H9 (cell line): ENCODE results near the gene EPHA3. TPM values are rescaled to one million over a fixed set of nuclear protein-coding genes. Genes with fewer than 3 reads are reported as not detected.

Experiments
- DNase-seq: peaks from one replicate; pipeline ENCODE4 v3.0.0-alpha.2; 2017
- H2AFZ ChIP-seq: one replicate; pipeline ENCODE4 v1.6.1; 2013; ENCODE audit warnings: mild to moderate bottlenecking, low read length, control low read depth, moderate library complexity
- H2AK5ac ChIP-seq: 2 replicates; pipeline ENCODE4 v1.6.1; 2013; ENCODE audit warnings: low read length, control low read depth, mixed read lengths; ENCODE audit not compliant: insufficient read length
- H2BK120ac ChIP-seq: one replicate; pipeline ENCODE4 v1.6.1; 2013; ENCODE audit warnings: low read depth, mild to moderate bottlenecking, low read length, control low read depth, inconsistent platforms; ENCODE audit not compliant: poor library complexity, severe bottlenecking
- H2BK12ac ChIP-seq: 2 replicates; pipeline ENCODE4 v1.6.1; 2013; ENCODE audit warnings: low read length, control low read depth, mixed read lengths, low read depth; ENCODE audit not compliant: insufficient read length
- H2BK15ac ChIP-seq: 2 replicates; pipeline ENCODE4 v1.6.1; 2013; ENCODE audit warnings: low read depth, low read length, control low read depth
- H2BK20ac ChIP-seq: one replicate; pipeline ENCODE4 v1.6.1; 2013; ENCODE audit warnings: low read depth, mild to moderate bottlenecking, low read length, control low read depth, inconsistent platforms; ENCODE audit not compliant: poor library complexity, severe bottlenecking
- H2BK5ac ChIP-seq: 2 replicates; pipeline ENCODE4 v1.6.1; 2013; ENCODE audit warnings: low read length, control low read depth, mixed read lengths; ENCODE audit not compliant: insufficient read length
- H3K14ac ChIP-seq: 2 replicates; pipeline ENCODE4 v1.6.1; 2013; ENCODE audit warnings: low read length, control low read depth; ENCODE audit not compliant: insufficient read depth
- H3K18ac ChIP-seq: 2 replicates; pipeline ENCODE4 v1.6.1; 2013; ENCODE audit warnings: low read depth, mild to moderate bottlenecking, mixed read lengths, low read length, control low read depth; ENCODE audit not compliant: insufficient read length
- H3K23ac ChIP-seq: 2 replicates; pipeline ENCODE4 v1.6.1; 2013; ENCODE audit warnings: low read length, control low read depth, mixed read lengths, low read depth; ENCODE audit not compliant: insufficient read length
- H3K23me2 ChIP-seq: 2 replicates; pipeline ENCODE4 v1.6.1; 2013; ENCODE audit warnings: low read depth, mild to moderate bottlenecking, mixed read lengths, low read length, control low read depth; ENCODE audit not compliant: insufficient read length, poor library complexity, severe bottlenecking
- H3K27ac ChIP-seq: 2 replicates; pipeline ENCODE4 v1.5.1; 2013; ENCODE audit warnings: low read length, control low read depth, mixed read lengths, low read depth; ENCODE audit not compliant: insufficient read length
- H3K27me3 ChIP-seq: 2 replicates; pipeline ENCODE4 v1.6.1; 2013; ENCODE audit warnings: low read length, control low read depth, inconsistent platforms; ENCODE audit not compliant: insufficient read depth
- H3K4ac ChIP-seq: 2 replicates; pipeline ENCODE4 v1.6.1; 2013; ENCODE audit warnings: low read depth, mild to moderate bottlenecking, control low read depth, inconsistent platforms, low read length, moderate library complexity
- H3K4me1 ChIP-seq: 2 replicates; pipeline ENCODE4 v1.6.1; 2013; ENCODE audit warnings: low read length, control low read depth, inconsistent platforms; ENCODE audit not compliant: insufficient read depth
- H3K4me2 ChIP-seq: 2 replicates; pipeline ENCODE4 v1.6.1; 2013; ENCODE audit warnings: low read length, control low read depth, mixed read lengths; ENCODE audit not compliant: insufficient read length, insufficient read depth
- H3K56ac ChIP-seq: 2 replicates; pipeline ENCODE4 v1.6.1; 2013; ENCODE audit warnings: low read depth, mild to moderate bottlenecking, mixed read lengths, low read length, control low read depth; ENCODE audit not compliant: insufficient read length
- H3K79me1 ChIP-seq: 2 replicates; pipeline ENCODE4 v1.6.1; 2013; ENCODE audit warnings: low read depth, mild to moderate bottlenecking, moderate library complexity, low read length, control low read depth, inconsistent platforms; ENCODE audit not compliant: insufficient read depth, poor library complexity, severe bottlenecking
- H3K79me2 ChIP-seq: 2 replicates; pipeline ENCODE4 v1.6.1; 2013; ENCODE audit warnings: low read length, control low read depth, inconsistent platforms; ENCODE audit not compliant: insufficient read depth
- H3K9ac ChIP-seq: 2 replicates; pipeline ENCODE4 v1.6.1; 2013; ENCODE audit warnings: low read length, control low read depth, mixed read lengths; ENCODE audit not compliant: insufficient read length; ENCODE audit errors: extremely low read depth
- H3K9me3 ChIP-seq: one replicate; pipeline ENCODE4 v1.6.1; 2013; ENCODE audit warnings: low read depth, low read length, inconsistent platforms; ENCODE audit not compliant: control insufficient read depth
- H3T11ph ChIP-seq: one replicate; pipeline ENCODE4 v1.6.1; 2013; ENCODE audit warnings: mild to moderate bottlenecking, low read length, control low read depth, inconsistent platforms
- H4K20me1 ChIP-seq: one replicate; pipeline ENCODE4 v1.6.1; 2013; ENCODE audit not compliant: control insufficient read depth, insufficient read length, insufficient read depth
- H4K5ac ChIP-seq: 2 replicates; pipeline ENCODE4 v1.6.1; 2013; ENCODE audit warnings: low read depth, mild to moderate bottlenecking, mixed read lengths, low read length, control low read depth; ENCODE audit not compliant: insufficient read length
- H4K8ac ChIP-seq: replicated peaks from 2 replicates; pipeline ENCODE4 v1.6.1; 2013; ENCODE audit warnings: low read length, control low read depth, mixed read lengths, low read depth; ENCODE audit not compliant: insufficient read length
- H4K91ac ChIP-seq: 2 replicates; pipeline ENCODE4 v1.6.1; 2013; ENCODE audit warnings: low read depth, mild to moderate bottlenecking, moderate library complexity, mixed read lengths, low read length, control low read depth; ENCODE audit not compliant: insufficient read length
- H3K27ac Mint-ChIP-seq, 3 experiments: 2 replicates in 2 of 3; 3 replicates in 1 of 3; pipeline ENCODE4 v1.8.0; 2020 to 2021; ENCODE audit warnings: mixed read lengths in 3 of 3, mild to moderate bottlenecking in 1 of 3, moderate library complexity in 1 of 3
- H3K27me3 Mint-ChIP-seq: 2 replicates; pipeline ENCODE4 v1.8.0; 2021; ENCODE audit warnings: low read depth, mild to moderate bottlenecking, moderate library complexity, mixed read lengths
- H3K36me3 Mint-ChIP-seq, 3 experiments: 2 replicates in 2 of 3; 3 replicates in 1 of 3; pipeline ENCODE4 v1.8.0; 2020 to 2021; ENCODE audit warnings: low read depth in 3 of 3, mixed read lengths in 3 of 3; ENCODE audit not compliant: insufficient read depth in 1 of 3
- H3K4me1 Mint-ChIP-seq, 2 experiments: 2 replicates each; pipeline ENCODE4 v1.8.0; 2020; ENCODE audit warnings: mixed read lengths in 2 of 2
- H3K4me3 Mint-ChIP-seq, 2 experiments: 2 replicates in 1 of 2; 3 replicates in 1 of 2; pipeline ENCODE4 v1.8.0; 2020 to 2021; ENCODE audit warnings: mild to moderate bottlenecking in 2 of 2, mixed read lengths in 2 of 2, moderate library complexity in 1 of 2
- H3K9me3 Mint-ChIP-seq, 2 experiments: 2 replicates in 1 of 2; 3 replicates in 1 of 2; pipeline ENCODE4 v1.8.0; 2020; ENCODE audit warnings: mild to moderate bottlenecking in 2 of 2, mixed read lengths in 2 of 2, moderate library complexity in 1 of 2
- CTCF ChIP-seq: fragments of 200-600 bp; sonication (generic); conservative IDR thresholded peaks from 3 replicates; pipeline ENCODE4 v1.8.0; 2021; ENCODE audit warnings: antibody characterized with exemption, mild to moderate bottlenecking
- total RNA-seq: library from RNA; stranded (reverse); gene quantifications from 2 replicates; pipeline ENCODE4 v1.2.1, GENCODE V29; 2021

EPHA3 gene
- total RNA-seq, 1 experiment from 2014 or later = 0.66 TPM

- Histone ChIP-seq H3K9ac (no peak overlapping the region), H3K14ac (no peak overlapping the region), H3T11ph (no peak overlapping the region), H2BK120ac (no peak overlapping the region), H3K4me1 (no peaks in the 10 kb centered on the region), H2BK5ac (no peak overlapping the region), H3K27me3 (no peaks in the 10 kb centered on the region), H3K27ac (no peak overlapping the region), H3K23me2 (no peaks in the 10 kb centered on the region), H2AK5ac (no peak overlapping the region), H4K8ac (no peak overlapping the region), H3K4me2 (no peak overlapping the region), H4K91ac (no peak overlapping the region), H2BK12ac (no peak overlapping the region), H3K9me3 (no peaks in the 10 kb centered on the region), H2BK15ac (no peak overlapping the region), H3K18ac (no peak overlapping the region), H3K56ac (no peak overlapping the region), H3K23ac (no peak overlapping the region), H4K5ac (no peak overlapping the region), H4K20me1 (no peaks in the 10 kb centered on the region), H2AFZ (no peak overlapping the region), H3K79me1 (no peaks in the 10 kb centered on the region), H3K4ac (no peak overlapping the region), H2BK20ac (no peak overlapping the region), H3K79me2 (no peaks in the 10 kb centered on the region)
- Mint-ChIP-seq H3K36me3 (no peaks in the 10 kb centered on the region), H3K27me3 (no peaks in the 10 kb centered on the region), H3K9me3 (no peaks in the 10 kb centered on the region), H3K4me1 (peaks cover 8 to 10% of the 10 kb centered on the region in 2 experiments), H3K27ac (peak overlapping the region in 1 of 3 experiments; percentile 21; a peak in 1 of 7 replicates), H3K4me3 (no peak overlapping the region)
- DNase-seq = no peak
- TF ChIP-seq CTCF = no peak
Observed at GRCh38 chr3:89234620-89235019, 127.2 kb downstream of the EPHA3 start.
